ENCODE data around the gene RABGAP1L.

- TF ChIP-seq POLR2AphosphoS5 (IDR thresholded peaks at IDR 0.05) (no peak), CTCF (IDR thresholded peaks at IDR 0.05 in 8 of 11, conservative IDR thresholded peaks at IDR 0.05 in 3 of 11) (no peak)
These were observed 501.2 kb downstream of the RABGAP1L start for GRCh38 chr1:174660476-174660875.

Data from spleen (tissue), 7 donors.